Activated CD4-positive, CD25-positive, alpha-beta regulatory T cell treated with anti-CD3 and anti-CD28 coated beads, Interleukin-2, amount 50 U/mL, for 72 hours (primary cell): ENCODE measurements around the gene MMP25.
"Not testable (repeated sequence)": the region's sequence is repeated elsewhere in the genome, so short reads cannot be mapped to it uniquely, and the experiment has no call there.

Experiments
- DNase-seq: peaks from one replicate; pipeline ENCODE4 v3.0.0; 2021

MMP25 gene

GRCh38 chr16:3074860-3075522 is 28.6 kb downstream of the MMP25 start:
- DNase-seq, result peak; percentile 79

GRCh38 chr16:3075523-3075915 is 29.2 kb downstream of the MMP25 start:
- DNase-seq, result no peak

- not testable (repeated sequence) for DNase-seq
Observed at GRCh38 chr16:3075946-3076345, 29.6 kb downstream of the MMP25 start.

- no peak for DNase-seq
Observed at GRCh38 chr16:3076577-3076976, 30.2 kb downstream of the MMP25 start.

GRCh38 chr16:3080024-3080423 is 33.7 kb downstream of the MMP25 start:
- DNase-seq, result no peak

- not testable (repeated sequence) for DNase-seq
Observed at GRCh38 chr16:3081957-3082356, 35.6 kb downstream of the MMP25 start.

- not testable (repeated sequence) for DNase-seq
Observed at GRCh38 chr16:3083408-3083807, 37.0 kb downstream of the MMP25 start.

- no peak for DNase-seq
Observed at GRCh38 chr16:3084491-3084890, 38.1 kb downstream of the MMP25 start.

GRCh38 chr16:3084969-3085670 is 38.8 kb downstream of the MMP25 start:
- DNase-seq, result no peak

GRCh38 chr16:3085868-3086595 is 39.7 kb downstream of the MMP25 start:
- DNase-seq, result no peak

GRCh38 chr16:3086596-3087242 is 40.4 kb downstream of the MMP25 start:
- DNase-seq, result no peak

GRCh38 chr16:3087243-3088235 is 41.2 kb downstream of the MMP25 start:
- DNase-seq, result no peak

- no peak for DNase-seq
Observed at GRCh38 chr16:3088450-3088849, 42.1 kb downstream of the MMP25 start.

- DNase-seq, result no peak
Observed at GRCh38 chr16:3088925-3089716, 42.8 kb downstream of the MMP25 start.

GRCh38 chr16:3089717-3090592 is 43.6 kb downstream of the MMP25 start:
- no peak for DNase-seq

GRCh38 chr16:3091551-3091950 is 45.2 kb downstream of the MMP25 start:
- no peak for DNase-seq

GRCh38 chr16:3092501-3092941 is 46.2 kb downstream of the MMP25 start:
- DNase-seq, result no peak

- no peak for DNase-seq
Observed at GRCh38 chr16:3094289-3095027, 48.1 kb downstream of the MMP25 start.

- peak; percentile 59 for DNase-seq
Observed at GRCh38 chr16:3095869-3096268, 49.5 kb downstream of the MMP25 start.
